BLaER1 treated with 17β-estradiol and CSF1 and Interleukin-3, amounts not matched to agents 10 nM and 100 nM (cell line): Measurements from ENCODE around the gene DUOXA2.

Source experiments
- H3K27ac ChIP-seq, 11 experiments: shearing (Covaris generic); formaldehyde crosslinking; 2 replicates each; pipeline ENCODE4 v1.8.1; 2022
- H3K27me3 ChIP-seq, 11 experiments: shearing (Covaris generic); formaldehyde crosslinking; 2 replicates each; pipeline ENCODE4 v1.8.1; 2022
- H3K36me3 ChIP-seq, 11 experiments: shearing (Covaris generic); formaldehyde crosslinking; 2 replicates each; pipeline ENCODE4 v1.8.1; 2022
- H3K4me1 ChIP-seq, 10 experiments: shearing (Covaris generic); formaldehyde crosslinking; 2 replicates each; pipeline ENCODE4 v1.8.1; 2022
- H3K4me2 ChIP-seq, 11 experiments: shearing (Covaris generic); formaldehyde crosslinking; 2 replicates each; pipeline ENCODE4 v1.8.1; 2022
- H3K4me3 ChIP-seq, 10 experiments: shearing (Covaris generic); formaldehyde crosslinking; 2 replicates each; pipeline ENCODE4 v1.8.1; 2022
- H3K9ac ChIP-seq, 11 experiments: shearing (Covaris generic); formaldehyde crosslinking; 2 replicates each; pipeline ENCODE4 v1.8.1; 2022
- H3K9me3 ChIP-seq, 11 experiments: shearing (Covaris generic); formaldehyde crosslinking; replicated peaks in 1 of 11; 2 replicates each; pipeline ENCODE4 v1.8.1; 2022
- H4K20me1 ChIP-seq, 11 experiments: shearing (Covaris generic); formaldehyde crosslinking; 2 replicates each; pipeline ENCODE4 v1.8.1; 2022
- Cebpa-rat ChIP-seq, 11 experiments: shearing (Covaris generic); IDR thresholded peaks; 2 replicates each; pipeline ENCODE4 v1.8.1; 2022

Gene DUOXA2

GRCh38 chr15:45083223-45083622, 30.9 kb upstream of the DUOXA2 start:
- TF ChIP-seq Cebpa-rat (IDR thresholded peaks at IDR 0.05) = no peak

GRCh38 chr15:45084163-45084562, 30.0 kb upstream of the DUOXA2 start:
- no peaks in the 10 kb centered on the region for H3K4me1 ChIP-seq
- H3K27ac ChIP-seq = no peak overlapping the region
- TF ChIP-seq Cebpa-rat (IDR thresholded peaks at IDR 0.05) = no peak
- H3K27me3 ChIP-seq = no peaks in the 10 kb centered on the region
- no peaks in the 10 kb centered on the region for H4K20me1 ChIP-seq
- H3K9ac ChIP-seq = no peak overlapping the region
- H3K4me3 ChIP-seq = no peak overlapping the region
- no peaks in the 10 kb centered on the region for H3K9me3 ChIP-seq
- H3K36me3 ChIP-seq = no peaks in the 10 kb centered on the region
- H3K4me2 ChIP-seq = no peak overlapping the region

More at GRCh38 chr15:45083223-45083622, 30.9 kb upstream of the DUOXA2 start:
- H4K20me1 ChIP-seq = no peaks in the 10 kb centered on the region
- H3K9ac ChIP-seq = no peak overlapping the region
- H3K36me3 ChIP-seq = no peaks in the 10 kb centered on the region
- H3K27ac ChIP-seq = no peak overlapping the region
- no peak overlapping the region for H3K4me2 ChIP-seq
- H3K27me3 ChIP-seq = no peaks in the 10 kb centered on the region
- H3K4me3 ChIP-seq = no peak overlapping the region
- H3K9me3 ChIP-seq = no peaks in the 10 kb centered on the region
- H3K4me1 ChIP-seq = no peaks in the 10 kb centered on the region

GRCh38 chr15:45087513-45087912, 26.6 kb upstream of the DUOXA2 start:
- no peak for TF ChIP-seq Cebpa-rat (IDR thresholded peaks at IDR 0.05)
- Histone ChIP-seq H3K27ac (no peak overlapping the region), H3K4me2 (no peak overlapping the region), H3K4me1 (no peaks in the 10 kb centered on the region), H3K36me3 (no peaks in the 10 kb centered on the region), H3K4me3 (no peak overlapping the region), H4K20me1 (no peaks in the 10 kb centered on the region), H3K27me3 (no peaks in the 10 kb centered on the region), H3K9ac (no peak overlapping the region), H3K9me3 (no peaks in the 10 kb centered on the region)

GRCh38 chr15:45088801-45089711, 25.1 kb upstream of the DUOXA2 start:
- Histone ChIP-seq H3K27ac (no peak overlapping the region), H3K9ac (no peak overlapping the region), H3K4me1 (no peaks in the 10 kb centered on the region), H3K4me2 (no peak overlapping the region), H3K27me3 (no peaks in the 10 kb centered on the region), H3K4me3 (no peak overlapping the region), H4K20me1 (no peaks in the 10 kb centered on the region), H3K9me3 (no peaks in the 10 kb centered on the region), H3K36me3 (no peaks in the 10 kb centered on the region)
- TF ChIP-seq Cebpa-rat (IDR thresholded peaks at IDR 0.05) = no peak

- H3K27ac ChIP-seq = no peak overlapping the region
- no peaks in the 10 kb centered on the region for H3K9me3 ChIP-seq
- no peak for TF ChIP-seq Cebpa-rat (IDR thresholded peaks at IDR 0.05)
- H3K9ac ChIP-seq = no peak overlapping the region
- H3K4me3 ChIP-seq = no peak overlapping the region
- H4K20me1 ChIP-seq = no peaks in the 10 kb centered on the region
- no peaks in the 10 kb centered on the region for H3K4me1 ChIP-seq
- no peaks in the 10 kb centered on the region for H3K36me3 ChIP-seq
- H3K4me2 ChIP-seq = no peak overlapping the region
- H3K27me3 ChIP-seq = no peaks in the 10 kb centered on the region
Measured at GRCh38 chr15:45089712-45090373, 24.3 kb upstream of the DUOXA2 start.

- no peak overlapping the region for H3K9ac ChIP-seq
- TF ChIP-seq Cebpa-rat (IDR thresholded peaks at IDR 0.05) = no peak
- H3K4me3 ChIP-seq = no peak overlapping the region
- H3K4me2 ChIP-seq = no peak overlapping the region
- H3K4me1 ChIP-seq = no peaks in the 10 kb centered on the region
- H4K20me1 ChIP-seq = no peaks in the 10 kb centered on the region; a peak in 1 of 22 replicates
- H3K9me3 ChIP-seq = no peaks in the 10 kb centered on the region
- H3K36me3 ChIP-seq = no peaks in the 10 kb centered on the region
- no peaks in the 10 kb centered on the region for H3K27me3 ChIP-seq
- no peak overlapping the region for H3K27ac ChIP-seq
Measured at GRCh38 chr15:45091161-45091560, 23.0 kb upstream of the DUOXA2 start.

- no peak overlapping the region for H3K27ac ChIP-seq
- H3K9me3 ChIP-seq = no peaks in the 10 kb centered on the region
- no peaks in the 10 kb centered on the region for H3K36me3 ChIP-seq
- H3K27me3 ChIP-seq = no peaks in the 10 kb centered on the region
- no peaks in the 10 kb centered on the region for H3K4me1 ChIP-seq
- no peak overlapping the region for H3K9ac ChIP-seq
- no peak for TF ChIP-seq Cebpa-rat (IDR thresholded peaks at IDR 0.05)
- no peak overlapping the region for H3K4me3 ChIP-seq
- no peak overlapping the region for H3K4me2 ChIP-seq
- H4K20me1 ChIP-seq = no peaks in the 10 kb centered on the region; a peak in 1 of 22 replicates
Measured at GRCh38 chr15:45091576-45091975, 22.6 kb upstream of the DUOXA2 start.

GRCh38 chr15:45093013-45093412, 21.1 kb upstream of the DUOXA2 start:
- Histone ChIP-seq H3K9ac (no peak overlapping the region), H3K27ac (no peak overlapping the region), H4K20me1 (no peaks in the 10 kb centered on the region; a peak in 1 of 22 replicates), H3K4me3 (no peak overlapping the region), H3K4me2 (no peak overlapping the region), H3K27me3 (no peaks in the 10 kb centered on the region), H3K4me1 (peaks cover 0 to 5% (median 0%) of the 10 kb centered on the region in 10 experiments; a peak in 1 of 20 replicates), H3K36me3 (no peaks in the 10 kb centered on the region), H3K9me3 (no peaks in the 10 kb centered on the region)
- peak in 1 of 11 experiments; percentile 4; a peak in 1 of 22 replicates for TF ChIP-seq Cebpa-rat (IDR thresholded peaks at IDR 0.05)

GRCh38 chr15:45093622-45094357, 20.3 kb upstream of the DUOXA2 start:
- H3K36me3 ChIP-seq = no peaks in the 10 kb centered on the region
- H3K27ac ChIP-seq = no peak overlapping the region
- no peak for TF ChIP-seq Cebpa-rat (IDR thresholded peaks at IDR 0.05)
- peaks cover 0 to 5% (median 0%) of the 10 kb centered on the region in 10 experiments; a peak in 1 of 20 replicates for H3K4me1 ChIP-seq
- no peak overlapping the region for H3K4me2 ChIP-seq
- no peaks in the 10 kb centered on the region; a peak in 1 of 22 replicates for H4K20me1 ChIP-seq
- H3K9ac ChIP-seq = no peak overlapping the region
- no peaks in the 10 kb centered on the region for H3K9me3 ChIP-seq
- H3K4me3 ChIP-seq = no peak overlapping the region
- H3K27me3 ChIP-seq = no peaks in the 10 kb centered on the region
